SIG-M5 (cell line): ENCODE measurements around the gene GNG7.
"Not testable (repeated sequence)": the region's sequence is repeated elsewhere in the genome, so short reads cannot be mapped to it uniquely, and the experiment has no call there.

ENCODE experiments used
- DNase-seq: peaks from one replicate; lab custom pipeline; 2025; lab: John Stamatoyannopoulos, UW

The GNG7 gene

GRCh38 chr19:2534423-2535013, 168.0 kb downstream of the GNG7 start:
- no peak for DNase-seq

GRCh38 chr19:2533686-2534422, 168.6 kb downstream of the GNG7 start:
- DNase-seq: no peak

DNA sequence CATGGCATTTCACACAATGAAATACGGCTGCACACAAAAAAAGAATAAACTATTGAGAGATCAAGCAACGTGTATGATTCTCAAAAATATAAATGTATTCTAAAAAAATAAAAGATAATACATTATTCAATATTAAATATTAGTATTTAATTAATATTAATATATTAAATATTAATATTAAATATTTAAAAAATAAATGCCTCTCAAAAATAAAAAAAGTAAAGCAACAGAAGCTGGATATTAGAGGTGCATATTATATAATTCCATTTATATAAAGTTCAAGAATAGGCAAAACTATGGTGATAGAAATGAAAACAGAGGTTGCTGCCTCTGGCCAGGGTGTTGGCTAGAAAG, 169.4 kb downstream of the GNG7 start:
- no peak for DNase-seq

GRCh38 chr19:2532252-2533071, 170.0 kb downstream of the GNG7 start:
- DNase-seq: no peak

DNA sequence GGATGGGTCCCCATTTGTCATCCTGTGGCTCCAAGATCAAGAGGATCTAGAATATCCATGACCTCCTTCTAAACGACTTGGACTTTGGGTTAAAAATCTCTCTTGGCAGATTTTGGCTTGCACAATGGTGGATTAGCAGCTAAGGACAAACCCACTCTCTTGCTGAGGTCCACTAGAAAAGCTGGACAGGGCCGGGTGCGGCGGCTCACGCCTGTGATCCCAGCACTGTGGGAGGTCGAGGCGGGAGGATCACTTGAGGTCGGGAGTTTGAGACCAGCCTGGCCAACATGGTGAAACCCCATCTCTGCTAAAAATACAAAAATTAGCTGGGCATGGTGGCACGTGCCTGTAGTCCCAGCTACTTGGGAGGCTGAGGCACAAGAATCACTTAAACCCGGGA, 172.6 kb downstream of the GNG7 start:
- DNase-seq: not testable (repeated sequence)

DNA sequence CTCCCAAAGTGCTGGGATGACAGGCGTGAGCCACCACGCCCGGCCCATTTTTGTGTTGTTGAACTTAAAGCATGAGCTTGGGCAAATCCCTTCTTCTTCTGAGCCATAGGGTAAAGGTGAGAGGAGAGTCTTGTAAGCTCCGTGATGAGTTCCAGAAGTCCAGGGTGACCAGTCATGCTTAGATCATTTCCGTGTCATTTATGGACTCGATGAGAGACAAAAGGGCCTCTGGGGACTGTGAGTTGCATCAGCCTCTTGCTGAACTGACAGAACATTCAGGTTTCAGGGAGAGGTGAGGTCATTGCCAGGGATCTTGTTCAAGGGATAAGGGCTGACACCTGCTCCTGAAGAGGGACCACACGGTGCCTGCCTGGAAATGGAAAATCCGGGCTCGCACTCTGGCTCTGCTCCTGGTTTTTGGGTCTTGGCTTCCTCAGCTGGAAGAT, 173.0 kb downstream of the GNG7 start:
- DNase-seq: no peak

GRCh38 chr19:2528675-2529101, 173.8 kb downstream of the GNG7 start:
- no peak for DNase-seq

DNA sequence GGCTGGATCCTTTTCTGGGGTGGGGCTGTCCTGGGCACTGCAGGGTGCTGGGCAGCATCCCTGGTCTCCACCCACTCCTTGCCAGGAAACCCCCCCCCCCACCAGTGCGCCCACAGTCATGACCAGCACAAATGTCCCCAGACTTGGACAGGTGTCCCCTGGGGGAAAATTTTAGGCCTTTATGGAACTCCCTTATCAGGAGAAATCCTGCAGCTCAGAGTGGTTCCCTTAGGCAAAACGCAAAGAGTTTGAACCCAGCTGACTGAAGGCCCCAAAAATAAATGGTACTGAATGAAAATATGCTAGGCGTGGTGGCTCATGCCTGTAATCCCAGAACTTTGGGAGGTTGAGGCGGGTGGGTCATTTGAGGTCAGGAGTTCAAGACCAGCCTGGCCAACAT, 174.8 kb downstream of the GNG7 start:
- no peak for DNase-seq

GRCh38 chr19:2527171-2527570, 175.3 kb downstream of the GNG7 start:
- DNase-seq: no peak

DNA sequence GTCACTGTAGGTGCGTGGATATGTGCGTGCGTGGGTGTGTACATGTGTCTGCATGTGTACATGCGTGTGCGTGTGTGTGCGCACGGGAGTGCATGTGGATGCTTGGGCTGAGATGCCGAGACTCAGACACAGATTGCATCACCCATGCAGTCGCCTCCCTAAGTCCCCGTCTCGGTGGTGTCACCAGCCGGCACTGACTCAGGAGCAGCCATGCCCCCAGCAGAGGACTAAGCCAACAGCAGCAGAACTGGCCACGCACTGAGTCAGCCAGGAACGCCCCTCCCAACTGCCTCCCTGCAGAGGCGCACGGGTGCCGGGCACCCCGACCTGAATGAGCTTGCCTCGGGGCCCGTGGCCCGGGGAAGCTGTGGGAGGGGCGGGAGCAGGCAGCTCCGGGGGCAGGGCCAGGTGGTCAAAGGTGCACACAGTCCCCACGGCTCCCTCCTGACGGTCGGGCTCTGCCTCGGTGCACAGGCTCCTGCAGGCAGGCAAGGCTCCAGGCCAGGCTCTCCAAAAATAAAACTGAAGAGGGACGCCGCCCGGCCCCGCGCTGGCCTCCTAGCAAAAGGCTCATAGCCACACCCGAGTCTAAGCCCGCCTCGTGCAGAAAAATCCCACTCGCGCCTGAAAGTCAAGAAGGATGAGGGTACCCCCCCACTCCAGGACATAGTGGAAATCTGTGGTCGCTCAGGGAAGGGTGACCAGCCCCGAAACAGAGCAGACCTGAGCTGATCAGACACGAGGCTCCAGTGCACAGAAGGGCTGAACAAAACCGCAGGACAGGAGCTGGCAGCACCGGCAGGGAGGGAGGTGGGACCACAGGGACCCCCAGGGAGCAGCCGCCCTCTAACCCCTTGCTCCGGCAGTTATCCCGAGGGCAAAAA, 177.4 kb downstream of the GNG7 start:
- peak; percentile 17 for DNase-seq

- no peak for DNase-seq
These were observed 178.1 kb downstream of the GNG7 start for GRCh38 chr19:2524361-2524839.

- no peak for DNase-seq
These were observed 178.7 kb downstream of the GNG7 start for GRCh38 chr19:2523630-2524311.

GRCh38 chr19:2519482-2519881, 183.0 kb downstream of the GNG7 start:
- no peak for DNase-seq

GRCh38 chr19:2518856-2519255, 183.6 kb downstream of the GNG7 start:
- not testable (repeated sequence) for DNase-seq

DNA sequence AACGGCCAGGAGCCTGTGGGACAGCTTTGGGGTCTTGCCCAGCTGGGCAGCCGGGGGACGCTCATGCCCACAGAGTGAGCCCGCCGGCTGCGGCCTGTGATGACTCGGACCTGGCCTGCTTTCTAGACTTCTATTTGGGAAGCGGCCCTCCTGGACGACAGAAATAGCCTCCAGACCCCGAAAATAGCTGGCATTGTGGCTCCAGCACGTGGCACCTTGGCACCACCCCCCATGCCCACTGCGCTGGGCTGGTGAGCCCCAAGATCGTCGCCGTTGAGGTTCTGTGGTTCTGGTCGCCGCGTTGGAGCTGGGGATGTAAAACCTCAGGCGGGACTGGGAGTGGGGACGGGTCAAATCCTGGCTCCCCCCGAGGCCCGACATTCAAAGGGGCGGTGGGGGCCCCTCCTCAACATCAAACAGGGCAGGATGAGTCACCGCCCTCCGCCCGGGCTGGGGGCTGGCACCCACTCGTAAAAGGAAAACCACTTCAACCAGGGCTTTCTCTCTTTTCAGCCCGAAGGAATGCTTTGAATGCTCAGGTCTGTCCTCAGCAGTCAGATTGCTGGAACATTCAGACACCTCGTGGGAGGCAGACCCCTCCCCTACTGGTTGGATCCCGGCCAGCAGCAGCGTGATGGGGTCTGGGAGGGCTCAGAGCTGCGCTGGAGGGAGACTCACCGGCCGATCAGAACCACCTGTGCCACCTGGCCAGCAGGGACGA, 184.5 kb downstream of the GNG7 start:
- DNase-seq: no peak

DNA sequence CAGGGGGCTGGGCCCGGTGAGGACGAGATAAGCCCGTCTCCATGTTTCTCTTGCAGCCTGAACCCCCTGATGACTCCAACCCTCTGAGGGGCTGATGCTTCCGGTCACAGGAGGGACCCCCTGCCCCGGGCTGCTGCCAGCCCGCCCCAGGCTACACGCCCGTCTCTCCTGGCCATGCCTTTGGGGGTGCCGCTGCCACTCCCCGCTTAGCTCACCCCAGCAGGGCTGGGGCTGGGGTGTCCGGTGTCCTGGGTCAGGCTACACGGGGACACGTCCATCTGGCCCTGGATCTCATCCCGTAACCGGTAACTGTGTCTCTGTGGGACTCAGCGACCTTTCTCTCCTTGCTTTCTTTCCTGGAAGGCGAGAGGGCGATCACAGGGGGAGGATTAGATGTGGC, 185.8 kb downstream of the GNG7 start:
- DNase-seq: no peak

- no peak for DNase-seq
These were observed 187.4 kb downstream of the GNG7 start for GRCh38 chr19:2514981-2515518.

DNA sequence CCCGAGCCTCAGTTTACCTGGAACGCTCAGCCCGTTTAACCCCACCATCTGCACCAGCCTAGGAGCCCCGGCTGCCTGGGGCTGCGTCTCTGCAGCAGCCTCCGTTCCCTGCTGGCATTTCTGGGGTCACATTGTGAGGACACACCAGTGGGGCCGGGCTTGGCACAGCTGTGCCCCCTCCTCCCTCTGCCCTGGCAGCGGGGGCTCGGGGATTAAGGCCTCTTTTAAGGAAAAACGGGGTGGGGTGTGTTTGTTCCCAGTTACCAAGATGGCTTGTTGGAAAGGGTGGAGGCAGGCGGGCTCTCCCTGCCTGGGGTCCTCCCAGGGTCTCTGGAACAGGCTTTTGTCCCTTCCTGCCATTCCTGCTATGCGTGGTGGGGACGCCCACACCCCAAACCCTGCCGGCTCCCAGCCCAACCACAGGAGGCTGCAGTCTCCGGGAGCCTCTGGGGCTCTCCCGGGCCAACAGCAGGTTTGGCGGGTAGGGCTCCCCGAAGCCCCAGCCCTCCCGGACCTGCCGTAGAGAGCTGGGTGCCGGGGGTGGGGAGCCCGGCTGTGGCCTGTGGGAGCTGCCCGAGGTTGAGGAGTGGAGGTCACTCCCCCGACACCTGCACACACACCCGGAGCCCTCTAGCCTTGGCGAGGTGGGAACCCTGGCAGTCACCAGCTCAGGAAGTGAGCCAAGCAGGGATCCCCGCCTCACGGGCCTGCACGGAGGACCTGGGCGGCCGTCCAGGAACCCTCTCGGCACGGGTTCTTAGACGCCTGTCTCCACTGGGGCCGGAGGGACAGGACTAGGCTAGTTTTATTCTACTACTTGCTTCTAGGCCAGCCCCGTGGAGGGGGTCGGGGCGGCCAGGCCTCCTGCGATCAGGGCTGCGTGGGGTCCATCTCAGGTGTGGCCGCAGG, 189.7 kb downstream of the GNG7 start:
- DNase-seq: no peak

GRCh38 chr19:2511991-2512390, 190.5 kb downstream of the GNG7 start:
- DNase-seq: no peak
